GM21723 (cell line): ENCODE measurements around the gene MICOS13.
"Not testable (repeated sequence)": the region's sequence is repeated elsewhere in the genome, so short reads cannot be mapped to it uniquely, and the experiment has no call there.

ENCODE experiments used
- ATAC-seq: cut with Tn5 transposase; IDR thresholded peaks from one replicate; pipeline ENCODE4 v1.9.1; 2021; ENCODE audit warnings: mild to moderate bottlenecking, moderate library complexity; ENCODE audit not compliant: unreplicated experiment

Gene MICOS13

GRCh38 chr19:5688262-5688881 lies 8.1 kb upstream of the MICOS13 start:
- ATAC-seq = not testable (repeated sequence)

GRCh38 chr19:5687360-5688198 lies 7.3 kb upstream of the MICOS13 start:
- no peak for ATAC-seq

GRCh38 chr19:5686647-5687359 lies 6.5 kb upstream of the MICOS13 start:
- peak; percentile 44 for ATAC-seq

GRCh38 chr19:5686326-5686646 lies 6.0 kb upstream of the MICOS13 start:
- ATAC-seq = no peak

- ATAC-seq = no peak
Observed at GRCh38 chr19:5684694-5685430, 4.5 kb upstream of the MICOS13 start.

GRCh38 chr19:5683177-5683886 lies 3.0 kb upstream of the MICOS13 start:
- no peak for ATAC-seq

- no peak for ATAC-seq
Observed at GRCh38 chr19:5682107-5682482, 1.8 kb upstream of the MICOS13 start.

- no peak for ATAC-seq
Observed at GRCh38 chr19:5681391-5682106, 1.2 kb upstream of the MICOS13 start.

GRCh38 chr19:5680084-5680436 lies 256 bp downstream of the MICOS13 start:
- ATAC-seq = no peak

- no peak for ATAC-seq
Observed at GRCh38 chr19:5679289-5680083, 830 bp downstream of the MICOS13 start.

- ATAC-seq = no peak
Observed at GRCh38 chr19:5678071-5678718, 2.1 kb downstream of the MICOS13 start.

GRCh38 chr19:5677580-5677979 lies 2.7 kb downstream of the MICOS13 start:
- ATAC-seq = no peak

GRCh38 chr19:5677136-5677535 lies 3.2 kb downstream of the MICOS13 start:
- no peak for ATAC-seq

- no peak for ATAC-seq
Observed at GRCh38 chr19:5676772-5677105, 3.6 kb downstream of the MICOS13 start.

GRCh38 chr19:5676105-5676771 lies 4.1 kb downstream of the MICOS13 start:
- no peak for ATAC-seq

GRCh38 chr19:5674714-5675113 lies 5.6 kb downstream of the MICOS13 start:
- ATAC-seq = no peak

GRCh38 chr19:5673752-5674151 lies 6.6 kb downstream of the MICOS13 start:
- ATAC-seq = no peak

- ATAC-seq = no peak
Observed at GRCh38 chr19:5672708-5673459, 7.4 kb downstream of the MICOS13 start.
